Measurements from ENCODE around the gene HPCAL1. TPM values are rescaled to one million over a fixed set of nuclear protein-coding genes. Genes with fewer than 3 reads are reported as not detected.
A peak's percentile ranks its signal among the peaks of the same experiment; 100 is the strongest.

HPCAL1 gene
- total and polyA plus RNA-seq, 4 donors: 122 to 147 (median 136) TPM

GRCh38 chr2:10447895-10448575, 145.3 kb downstream of the HPCAL1 start, which contains the start of gene ODC1:
ODC1 (minus strand) TSS chr2:10448327; CDS start chr2:10445032, 3,295 bp downstream.
- TF ChIP-seq CTCF (IDR thresholded peaks at IDR 0.05; ENCODE audit: control extremely low read depth, extremely low read depth): no peak
- DNase-seq (peak; percentile 67 to 96 (median 93)), ATAC-seq (ENCODE audit: insufficient read depth, low FRiP score) (peak; percentile 86)
- Histone ChIP-seq H3K9ac (ENCODE audit: insufficient read depth in 1 of 2, low read length in 2 of 2) (peak within 1 kb of the TSS in 1 of 2 donors; percentile 82), H3K4me3 (peak within 1 kb of the TSS; percentile 73), H3K27me3 (ENCODE audit: control insufficient read depth in 3 of 3, insufficient read depth in 3 of 3, low read length in 2 of 3) (no peaks in the 10 kb centered on the region), H3K9me3 (ENCODE audit: control insufficient read depth in 4 of 4, insufficient read depth in 3 of 4, low read length in 3 of 4) (no peaks in the 10 kb centered on the region), H3K4me1 (ENCODE audit: control insufficient read depth in 5 of 5, insufficient read depth in 5 of 5, low read length in 5 of 5) (peaks cover 0 to 17% (median 5%) of the 10 kb centered on the region in 5 donors), H3K27ac (ENCODE audit: low read depth in 1 of 2, low read length in 1 of 2) (peak within 1 kb of the TSS; percentile 92 to 96), H3K36me3 (ENCODE audit: control insufficient read depth in 4 of 4, insufficient read depth in 4 of 4, low read length in 4 of 4) (peaks cover 8 to 12% (median 10%) of the 10 kb centered on the region in 4 donors)
- 0 to 1% methylated on average over 53 to 99 of the region's 99 CpGs for WGBS, 2 donors

GRCh38 chr2:10448576-10449485, 146.1 kb downstream of the HPCAL1 start:
- Histone ChIP-seq H3K27me3 (ENCODE audit: control insufficient read depth in 3 of 3, insufficient read depth in 3 of 3, low read length in 2 of 3) (no peaks in the 10 kb centered on the region), H3K27ac (ENCODE audit: low read depth in 1 of 2, low read length in 1 of 2) (peak overlapping the region; percentile 90 to 94), H3K4me3 (peak overlapping the region; percentile 40), H3K4me1 (ENCODE audit: control insufficient read depth in 5 of 5, insufficient read depth in 5 of 5, low read length in 5 of 5) (peaks cover 0 to 17% (median 5%) of the 10 kb centered on the region in 5 donors), H3K9me3 (ENCODE audit: control insufficient read depth in 4 of 4, insufficient read depth in 3 of 4, low read length in 3 of 4) (no peaks in the 10 kb centered on the region), H3K9ac (ENCODE audit: insufficient read depth in 1 of 2, low read length in 2 of 2) (peak overlapping the region in 1 of 2 donors; percentile 21), H3K36me3 (ENCODE audit: control insufficient read depth in 4 of 4, insufficient read depth in 4 of 4, low read length in 4 of 4) (peaks cover 5 to 9% (median 6%) of the 10 kb centered on the region in 4 donors)
- DNase-seq (peak; percentile 42 to 96 (median 91)), ATAC-seq (ENCODE audit: insufficient read depth, low FRiP score) (no peak)
- WGBS, 2 donors: 0 to 1% methylated on average over 59 to 73 of the region's 73 CpGs
- TF ChIP-seq CTCF (IDR thresholded peaks at IDR 0.05; ENCODE audit: control extremely low read depth, extremely low read depth): no peak

- H3K9ac ChIP-seq (ENCODE audit: insufficient read depth in 1 of 2, low read length in 2 of 2): no peak overlapping the region
- ATAC-seq (ENCODE audit: insufficient read depth, low FRiP score) (no peak), DNase-seq (no peak)
- TF ChIP-seq CTCF (IDR thresholded peaks at IDR 0.05; ENCODE audit: control extremely low read depth, extremely low read depth): no peak
- peaks cover 0 to 3% (median 2%) of the 10 kb centered on the region in 4 donors for H3K36me3 ChIP-seq (ENCODE audit: control insufficient read depth in 4 of 4, insufficient read depth in 4 of 4, low read length in 4 of 4)
- H3K27me3 ChIP-seq (ENCODE audit: control insufficient read depth in 3 of 3, insufficient read depth in 3 of 3, low read length in 2 of 3): no peaks in the 10 kb centered on the region
- H3K27ac ChIP-seq (ENCODE audit: low read depth in 1 of 2, low read length in 1 of 2): no peak overlapping the region
- no peak overlapping the region for H3K4me3 ChIP-seq
- 49 to 79% methylated on average over 5 of the region's 5 CpGs for WGBS, 2 donors
- H3K4me1 ChIP-seq (ENCODE audit: control insufficient read depth in 5 of 5, insufficient read depth in 5 of 5, low read length in 5 of 5): peaks cover 0 to 17% (median 5%) of the 10 kb centered on the region in 5 donors
- no peaks in the 10 kb centered on the region for H3K9me3 ChIP-seq (ENCODE audit: control insufficient read depth in 4 of 4, insufficient read depth in 3 of 4, low read length in 3 of 4)
Observed at GRCh38 chr2:10449486-10449831, 146.8 kb downstream of the HPCAL1 start.
